GM21381 (cell line): Measurements from ENCODE around the gene ABCD2.
A peak's percentile ranks its signal among the peaks of the same experiment; 100 is the strongest.
"Not testable (repeated sequence)": the region's sequence is repeated elsewhere in the genome, so short reads cannot be mapped to it uniquely, and the experiment has no call there.

Source experiments
- ATAC-seq: cut with Tn5 transposase; IDR thresholded peaks from one replicate; pipeline ENCODE4 v1.9.1; 2021; ENCODE audit warnings: mild to moderate bottlenecking, moderate library complexity; ENCODE audit not compliant: unreplicated experiment

The ABCD2 gene

GRCh38 chr12:39619660-39620433 lies at the start of gene ABCD2:
ABCD2 (minus strand) TSS chr12:39619803; CDS start chr12:39619615, 188 bp downstream.
- peak; percentile 75 for ATAC-seq

- no peak for ATAC-seq
Measured at GRCh38 chr12:39660101-39660500, 40.5 kb upstream of the ABCD2 start.

- ATAC-seq, result no peak
Measured at GRCh38 chr12:39647383-39647782, 27.8 kb upstream of the ABCD2 start.

GRCh38 chr12:39646963-39647362 lies 27.4 kb upstream of the ABCD2 start:
- ATAC-seq, result no peak

- ATAC-seq, result no peak
Measured at GRCh38 chr12:39643052-39643451, 23.4 kb upstream of the ABCD2 start.

- no peak for ATAC-seq
Measured at GRCh38 chr12:39638840-39639239, 19.2 kb upstream of the ABCD2 start.

GRCh38 chr12:39638178-39638577 lies 18.6 kb upstream of the ABCD2 start:
- no peak for ATAC-seq

GRCh38 chr12:39632670-39633069 lies 13.1 kb upstream of the ABCD2 start:
- ATAC-seq, result no peak

GRCh38 chr12:39628836-39629235 lies 9.2 kb upstream of the ABCD2 start:
- peak; percentile 52 for ATAC-seq

GRCh38 chr12:39627914-39628313 lies 8.3 kb upstream of the ABCD2 start:
- ATAC-seq, result no peak

- no peak for ATAC-seq
Measured at GRCh38 chr12:39626033-39626814, 6.6 kb upstream of the ABCD2 start.

- no peak for ATAC-seq
Measured at GRCh38 chr12:39623919-39624318, 4.3 kb upstream of the ABCD2 start.

- not testable (repeated sequence) for ATAC-seq
Measured at GRCh38 chr12:39623160-39623559, 3.6 kb upstream of the ABCD2 start.

GRCh38 chr12:39622306-39622705 lies 2.7 kb upstream of the ABCD2 start:
- ATAC-seq, result no peak

GRCh38 chr12:39621670-39622069 lies 2.1 kb upstream of the ABCD2 start:
- ATAC-seq, result no peak

- peak; percentile 30 for ATAC-seq
Measured at GRCh38 chr12:39620659-39621658, 1.4 kb upstream of the ABCD2 start.

- peak; percentile 14 for ATAC-seq
Measured at GRCh38 chr12:39619316-39619659, 315 bp downstream of the ABCD2 start.

GRCh38 chr12:39618701-39619100 lies 902 bp downstream of the ABCD2 start:
- ATAC-seq, result no peak

- no peak for ATAC-seq
Measured at GRCh38 chr12:39617887-39618286, 1.7 kb downstream of the ABCD2 start.

- no peak for ATAC-seq
Measured at GRCh38 chr12:39616666-39617065, 2.9 kb downstream of the ABCD2 start.

- no peak for ATAC-seq
Measured at GRCh38 chr12:39616251-39616650, 3.4 kb downstream of the ABCD2 start.
